SJCRH30 (cell line): Measurements from ENCODE around the gene SPINK4. TPM values are rescaled to one million over a fixed set of nuclear protein-coding genes. Genes with fewer than 3 reads are reported as not detected.

Experiments
- DNase-seq, 2 experiments: peaks; one replicate each; pipeline ENCODE4 v3.0.0-alpha.2; 2015 to 2020
- H3K27ac ChIP-seq: fragments of 250-450 bp; sonication (Bioruptor Pico); 2 replicates; pipeline ENCODE4 v1.5.1; 2020; ENCODE audit warnings: mild to moderate bottlenecking, moderate library complexity
- H3K27me3 ChIP-seq: fragments of 250-450 bp; sonication (Bioruptor Pico); 2 replicates; pipeline ENCODE4 v1.5.1; 2020; ENCODE audit warnings: mild to moderate bottlenecking, moderate library complexity
- H3K36me3 ChIP-seq: fragments of 250-450 bp; sonication (Bioruptor Pico); 2 replicates; pipeline ENCODE4 v1.5.1; 2020; ENCODE audit warnings: mild to moderate bottlenecking, moderate library complexity
- H3K4me1 ChIP-seq: fragments of 250-450 bp; sonication (Bioruptor Pico); 2 replicates; pipeline ENCODE4 v1.5.1; 2020; ENCODE audit warnings: mild to moderate bottlenecking, moderate library complexity
- H3K4me3 ChIP-seq: fragments of 250-450 bp; sonication (Bioruptor Pico); 2 replicates; pipeline ENCODE4 v1.5.1; 2020; ENCODE audit warnings: mild to moderate bottlenecking, moderate library complexity
- H3K9me3 ChIP-seq: fragments of 250-450 bp; sonication (Bioruptor Pico); replicated peaks from 2 replicates; pipeline ENCODE4 v1.5.1; 2020; ENCODE audit warnings: mild to moderate bottlenecking, moderate library complexity
- total RNA-seq: library from RNA; depleted of rRNA; stranded (reverse); fragments of >200 nt; shearing (Covaris generic); gene quantifications from 2 replicates; pipeline ENCODE4 v1.2.3, GENCODE V29; 2014; rRNA removed

SPINK4 gene
- not detected in 2 replicates for total RNA-seq

GRCh38 chr9:33239921-33240320 lies at the start of gene SPINK4:
Gene SPINK4 (plus strand): TSS chr9:33240167. CDS start chr9:33240209, 42 bp downstream.
- Histone ChIP-seq H3K4me1 (peaks cover 6% of the 10 kb centered on the region; the same call in 1 of the 2 replicates), H3K36me3 (no peaks in the 10 kb centered on the region), H3K4me3 (no peak within 1 kb of the TSS), H3K27me3 (no peaks in the 10 kb centered on the region), H3K9me3 (no peaks in the 10 kb centered on the region), H3K27ac (no peak within 1 kb of the TSS)
- DNase-seq: peak; percentile 34 to 56

GRCh38 chr9:33192493-33193255 lies 47.3 kb upstream of the SPINK4 start:
- H3K27ac ChIP-seq: no peak overlapping the region

GRCh38 chr9:33193818-33194217 lies 46.1 kb upstream of the SPINK4 start:
- no peaks in the 10 kb centered on the region for H3K9me3 ChIP-seq
- H3K4me1 ChIP-seq: peaks cover 24% of the 10 kb centered on the region
- no peak overlapping the region for H3K4me3 ChIP-seq
- no peak for DNase-seq
- no peak overlapping the region for H3K27ac ChIP-seq
- H3K27me3 ChIP-seq: no peaks in the 10 kb centered on the region
- H3K36me3 ChIP-seq: no peaks in the 10 kb centered on the region

More at GRCh38 chr9:33192493-33193255, 47.3 kb upstream of the SPINK4 start:
- Histone ChIP-seq H3K4me1 (peaks cover 24% of the 10 kb centered on the region), H3K4me3 (no peak overlapping the region), H3K9me3 (no peaks in the 10 kb centered on the region), H3K36me3 (no peaks in the 10 kb centered on the region), H3K27me3 (no peaks in the 10 kb centered on the region)
- no peak for DNase-seq

- DNase-seq: no peak
- no peaks in the 10 kb centered on the region for H3K36me3 ChIP-seq
- no peak overlapping the region for H3K4me3 ChIP-seq
- no peak overlapping the region for H3K27ac ChIP-seq
- H3K4me1 ChIP-seq: peaks cover 15% of the 10 kb centered on the region
- H3K27me3 ChIP-seq: no peaks in the 10 kb centered on the region
- H3K9me3 ChIP-seq: no peaks in the 10 kb centered on the region
These were observed 43.2 kb upstream of the SPINK4 start for GRCh38 chr9:33196736-33197135.

GRCh38 chr9:33197279-33198152 lies 42.5 kb upstream of the SPINK4 start:
- Histone ChIP-seq H3K36me3 (no peaks in the 10 kb centered on the region), H3K27me3 (no peaks in the 10 kb centered on the region), H3K4me1 (peaks cover 15% of the 10 kb centered on the region), H3K27ac (peak overlapping the region; percentile 14; the same call in 1 of the 2 replicates), H3K9me3 (no peaks in the 10 kb centered on the region), H3K4me3 (no peak overlapping the region)
- peak in 1 of 2 experiments; percentile 26 for DNase-seq

GRCh38 chr9:33198165-33198564 lies 41.8 kb upstream of the SPINK4 start:
- no peaks in the 10 kb centered on the region for H3K9me3 ChIP-seq
- H3K27ac ChIP-seq: peak overlapping the region; percentile 14; the same call in 1 of the 2 replicates
- peaks cover 15% of the 10 kb centered on the region for H3K4me1 ChIP-seq
- H3K27me3 ChIP-seq: no peaks in the 10 kb centered on the region
- DNase-seq: no peak
- H3K4me3 ChIP-seq: no peak overlapping the region
- H3K36me3 ChIP-seq: no peaks in the 10 kb centered on the region

GRCh38 chr9:33202018-33202417 lies 37.9 kb upstream of the SPINK4 start:
- Histone ChIP-seq H3K9me3 (no peaks in the 10 kb centered on the region), H3K27me3 (no peaks in the 10 kb centered on the region), H3K4me3 (no peak overlapping the region), H3K27ac (no peak overlapping the region), H3K4me1 (peaks cover 15% of the 10 kb centered on the region), H3K36me3 (no peaks in the 10 kb centered on the region)
- no peak for DNase-seq

GRCh38 chr9:33202552-33203201 lies 37.3 kb upstream of the SPINK4 start:
- Histone ChIP-seq H3K4me3 (no peak overlapping the region; the same call in 1 of the 2 replicates), H3K27ac (no peak overlapping the region), H3K9me3 (no peaks in the 10 kb centered on the region; the same call in 1 of the 2 replicates), H3K4me1 (peaks cover 10% of the 10 kb centered on the region), H3K27me3 (no peaks in the 10 kb centered on the region), H3K36me3 (no peaks in the 10 kb centered on the region)
- peak in 1 of 2 experiments; percentile 38 for DNase-seq

GRCh38 chr9:33209394-33209793 lies 30.6 kb upstream of the SPINK4 start:
- Histone ChIP-seq H3K4me1 (peaks cover 13% of the 10 kb centered on the region), H3K36me3 (no peaks in the 10 kb centered on the region), H3K27ac (no peak overlapping the region), H3K27me3 (no peaks in the 10 kb centered on the region), H3K4me3 (no peak overlapping the region), H3K9me3 (no peaks in the 10 kb centered on the region; the same call in 1 of the 2 replicates)
- DNase-seq: no peak

GRCh38 chr9:33210006-33210715 lies 29.8 kb upstream of the SPINK4 start:
- H3K4me3 ChIP-seq: no peak overlapping the region
- no peak for DNase-seq
- H3K36me3 ChIP-seq: no peaks in the 10 kb centered on the region
- no peaks in the 10 kb centered on the region; the same call in 1 of the 2 replicates for H3K9me3 ChIP-seq
- H3K27me3 ChIP-seq: no peaks in the 10 kb centered on the region
- H3K4me1 ChIP-seq: peaks cover 13% of the 10 kb centered on the region
- H3K27ac ChIP-seq: no peak overlapping the region

GRCh38 chr9:33211695-33212393 lies 28.1 kb upstream of the SPINK4 start:
- Histone ChIP-seq H3K4me1 (peaks cover 13% of the 10 kb centered on the region), H3K9me3 (no peaks in the 10 kb centered on the region; the same call in 1 of the 2 replicates), H3K4me3 (peak overlapping the region; percentile 4; the same call in 1 of the 2 replicates), H3K27ac (no peak overlapping the region), H3K27me3 (no peaks in the 10 kb centered on the region), H3K36me3 (no peaks in the 10 kb centered on the region)
- DNase-seq: peak; percentile 52 to 72

- no peak overlapping the region for H3K4me3 ChIP-seq
- H3K36me3 ChIP-seq: no peaks in the 10 kb centered on the region
- no peaks in the 10 kb centered on the region for H3K9me3 ChIP-seq
- H3K4me1 ChIP-seq: no peaks in the 10 kb centered on the region
- H3K27ac ChIP-seq: no peak overlapping the region
- no peaks in the 10 kb centered on the region for H3K27me3 ChIP-seq
- no peak for DNase-seq
These were observed 19.0 kb upstream of the SPINK4 start for GRCh38 chr9:33220681-33221567.

GRCh38 chr9:33221568-33221884 lies 18.4 kb upstream of the SPINK4 start:
- Histone ChIP-seq H3K36me3 (no peaks in the 10 kb centered on the region), H3K9me3 (no peaks in the 10 kb centered on the region), H3K27ac (no peak overlapping the region), H3K4me3 (no peak overlapping the region), H3K27me3 (no peaks in the 10 kb centered on the region), H3K4me1 (no peaks in the 10 kb centered on the region)
- DNase-seq: no peak
